Suprapubic skin (tissue), 4 donors: ENCODE data around the gene GALNT17.

Experiments used
- CTCF ChIP-seq, 2 donors: fragments of 200-600 bp in 1 of 2; fragments of 450-650 bp in 1 of 2; sonication (generic) in 1 of 2; IDR thresholded peaks; one replicate each; pipeline ENCODE4 v1.5.1; 2016 to 2019; ENCODE audit warnings: antibody characterized with exemption in 2 of 2, mild to moderate bottlenecking in 1 of 2, moderate library complexity in 1 of 2
- POLR2A ChIP-seq, 2 donors: fragments of 450-650 bp; IDR thresholded peaks; one replicate each; pipeline ENCODE4 v1.6.1; 2017; ENCODE audit warnings: antibody characterized with exemption in 2 of 2, mild to moderate bottlenecking in 2 of 2, moderate library complexity in 2 of 2
- POLR2AphosphoS5 ChIP-seq, 3 donors: sonication (generic); formaldehyde crosslinking; IDR thresholded peaks; one replicate each; pipeline ENCODE4 v1.6.1; 2017; ENCODE audit warnings: antibody characterized with exemption in 3 of 3

DNA sequence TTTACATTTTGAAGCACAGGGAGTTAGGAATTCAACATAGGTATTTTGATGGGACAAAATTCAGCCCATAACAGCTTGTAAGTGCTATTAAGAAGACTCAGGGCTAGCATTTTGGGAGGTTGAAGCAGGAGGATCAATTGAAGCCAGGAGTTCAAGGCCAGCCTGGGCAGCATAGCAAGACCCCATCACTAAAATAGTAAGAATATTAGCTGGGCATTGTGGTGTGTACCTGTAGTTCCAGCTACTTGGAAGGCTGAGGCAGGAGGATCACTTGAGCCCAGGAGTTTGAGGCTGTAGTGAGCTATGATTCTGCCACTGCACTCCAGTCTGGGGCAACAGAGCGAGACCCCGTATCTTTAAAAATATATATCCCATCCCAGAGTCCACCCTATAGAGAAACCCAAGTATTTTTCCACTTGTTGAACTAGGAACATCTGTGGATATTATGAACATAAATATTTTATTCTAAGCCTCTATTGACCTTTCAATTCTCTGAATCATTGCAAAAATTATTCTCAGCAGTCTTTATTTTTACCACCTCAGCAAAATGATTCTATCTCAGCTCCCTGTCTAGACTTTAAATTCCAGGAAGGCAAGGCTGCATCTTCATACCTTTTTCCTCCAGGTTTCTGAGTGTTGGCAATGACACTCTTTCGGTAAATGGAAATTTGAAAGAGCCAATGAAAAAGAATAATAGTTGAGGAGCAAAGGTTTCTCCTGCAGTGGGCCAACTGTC lies 181.0 kb downstream of the GALNT17 start:
- TF ChIP-seq CTCF (IDR thresholded peaks at IDR 0.05) (no peak), POLR2AphosphoS5 (IDR thresholded peaks at IDR 0.05) (no peak), POLR2A (IDR thresholded peaks at IDR 0.05) (no peak)
